Erythroblast (primary cell): ENCODE results near the gene SSX1.
"Not testable (repeated sequence)": the region's sequence is repeated elsewhere in the genome, so short reads cannot be mapped to it uniquely, and the experiment has no call there.

Source experiments
- DNase-seq, 2 experiments: peaks; one replicate each; lab custom pipeline; 2025; lab: John Stamatoyannopoulos, UW
- GATA1 ChIP-seq: IDR thresholded peaks from 2 replicates; pipeline ENCODE4 v1.6.1; 2011; ENCODE audit warnings: low read depth, mild to moderate bottlenecking, control low read depth, low read length, moderate library complexity
- POLR2A ChIP-seq: IDR thresholded peaks from 2 replicates; pipeline ENCODE4 v1.6.1; 2011; ENCODE audit warnings: mild to moderate bottlenecking, low read length

SSX1 gene, protein sequence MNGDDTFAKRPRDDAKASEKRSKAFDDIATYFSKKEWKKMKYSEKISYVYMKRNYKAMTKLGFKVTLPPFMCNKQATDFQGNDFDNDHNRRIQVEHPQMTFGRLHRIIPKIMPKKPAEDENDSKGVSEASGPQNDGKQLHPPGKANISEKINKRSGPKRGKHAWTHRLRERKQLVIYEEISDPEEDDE

DNA sequence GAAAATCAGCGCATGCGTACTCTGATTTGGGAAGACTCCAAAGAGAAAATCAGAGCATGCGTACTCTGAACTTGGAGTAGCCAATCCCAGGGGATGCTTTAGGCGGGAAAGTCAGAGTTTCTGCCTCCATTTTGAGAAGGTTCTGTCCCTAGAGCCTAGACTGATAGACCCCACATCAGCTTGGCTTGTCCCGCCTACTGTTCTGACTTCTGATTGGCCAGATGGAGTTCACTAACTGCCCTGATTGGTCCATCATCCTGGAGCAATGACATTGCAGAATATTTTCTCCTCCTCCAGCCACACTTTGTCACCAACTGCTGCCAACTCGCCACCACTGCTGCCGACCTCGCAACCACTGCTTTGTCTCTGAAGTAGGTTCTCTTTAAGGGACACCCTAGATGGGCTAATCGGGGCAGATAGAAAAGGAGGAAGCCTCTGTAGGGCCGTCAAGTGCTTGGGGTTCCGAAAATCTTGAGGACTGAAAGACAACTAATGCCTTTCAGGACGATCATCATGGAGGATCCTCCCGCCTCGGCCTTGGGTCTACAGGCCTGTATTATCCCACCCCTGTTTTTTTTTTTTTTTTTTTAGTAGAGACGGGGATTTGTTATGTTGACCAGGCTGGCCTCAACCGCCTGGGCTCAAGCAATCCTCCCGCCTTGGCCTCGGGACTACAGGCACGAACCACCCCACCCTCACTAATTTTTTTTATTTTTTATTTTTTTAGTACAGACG lies at the start of gene SSX1:
Gene SSX1 (plus strand): TSS at position 331 of the 735 bp plus-strand sequence. CDS start 1,850 bp downstream, outside the sequence.
- not testable (repeated sequence) for DNase-seq

DNA sequence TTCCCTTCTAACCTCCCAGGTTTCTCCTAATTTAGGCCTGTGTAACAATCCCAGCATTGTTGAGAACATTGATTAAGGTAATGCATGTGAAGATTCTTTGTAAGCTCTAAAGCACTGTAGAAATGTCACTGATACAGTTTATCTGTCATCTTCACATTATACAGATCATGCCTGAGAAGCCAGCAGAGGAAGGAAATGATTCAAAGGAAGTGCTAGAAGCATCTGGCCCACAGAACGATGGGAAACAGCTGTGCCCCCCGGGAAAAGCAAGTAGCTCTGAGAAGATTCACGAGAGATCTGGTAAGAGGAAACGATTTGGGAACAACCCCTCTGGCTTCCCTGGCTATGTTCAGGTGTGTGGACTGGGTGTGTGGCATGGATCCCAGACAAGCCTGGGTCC lies 40.9 kb upstream of the SSX1 start:
- not testable (repeated sequence) for DNase-seq

DNA sequence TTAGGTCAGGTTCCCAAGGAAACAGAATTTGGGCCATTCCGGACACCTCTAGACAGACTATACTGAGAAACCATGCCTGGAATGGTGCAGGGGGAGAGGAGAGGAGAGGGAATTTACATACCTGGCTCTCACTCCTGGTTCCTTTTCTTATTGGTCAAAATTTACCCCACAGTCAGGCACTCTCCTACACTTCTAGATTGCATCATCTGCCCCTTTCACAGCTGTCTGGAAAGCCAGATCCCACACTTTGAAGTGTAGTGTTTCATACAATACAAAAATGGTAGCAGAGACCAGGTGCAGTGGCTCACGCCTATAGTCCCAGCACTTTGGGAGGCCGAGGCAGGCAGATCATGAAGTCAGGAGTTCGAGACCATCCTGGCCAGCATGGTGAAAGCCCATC lies 31.0 kb upstream of the SSX1 start:
- not testable (repeated sequence) for DNase-seq

DNA sequence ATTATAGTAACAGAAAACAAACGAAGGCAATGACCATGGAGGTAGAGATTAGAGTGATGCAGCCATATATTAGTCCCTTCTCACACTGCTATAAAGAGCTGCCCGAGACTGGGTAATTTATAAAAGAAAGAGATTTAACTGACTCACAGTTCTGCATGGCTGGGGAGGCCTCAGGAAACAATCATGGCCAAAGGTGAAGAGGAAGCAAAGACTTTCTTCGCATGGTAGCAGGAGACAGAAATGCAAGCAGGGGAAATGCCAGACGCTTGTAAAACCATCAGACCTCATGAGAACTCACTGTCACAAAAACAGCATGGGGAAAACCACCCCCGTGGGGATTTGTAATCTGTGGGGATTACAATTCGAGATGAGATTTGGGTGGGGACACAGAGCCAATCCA lies 2.2 kb upstream of the SSX1 start:
- not testable (repeated sequence) for DNase-seq

DNA sequence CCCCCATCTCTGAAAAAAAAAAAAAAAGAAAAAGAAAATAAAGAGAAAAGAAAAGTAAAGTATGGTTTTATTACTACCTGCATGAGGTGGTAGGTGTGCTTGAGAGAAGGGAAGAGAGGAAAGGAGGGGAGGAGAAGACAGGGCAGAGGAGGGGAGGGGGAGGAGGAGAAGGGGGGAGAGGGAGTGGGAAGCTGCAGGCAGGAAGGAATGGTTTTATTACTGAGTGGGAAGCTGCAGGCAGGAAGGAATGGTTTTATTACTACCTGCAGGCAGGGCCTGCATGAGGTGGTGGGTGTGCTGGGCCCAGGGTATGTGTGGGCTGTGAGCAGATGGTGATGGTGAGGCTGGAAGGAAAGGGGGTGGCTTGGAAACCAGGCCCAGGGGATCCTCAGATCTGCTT lies 19.2 kb downstream of the SSX1 start:
- DNase-seq, result not testable (repeated sequence)

DNA sequence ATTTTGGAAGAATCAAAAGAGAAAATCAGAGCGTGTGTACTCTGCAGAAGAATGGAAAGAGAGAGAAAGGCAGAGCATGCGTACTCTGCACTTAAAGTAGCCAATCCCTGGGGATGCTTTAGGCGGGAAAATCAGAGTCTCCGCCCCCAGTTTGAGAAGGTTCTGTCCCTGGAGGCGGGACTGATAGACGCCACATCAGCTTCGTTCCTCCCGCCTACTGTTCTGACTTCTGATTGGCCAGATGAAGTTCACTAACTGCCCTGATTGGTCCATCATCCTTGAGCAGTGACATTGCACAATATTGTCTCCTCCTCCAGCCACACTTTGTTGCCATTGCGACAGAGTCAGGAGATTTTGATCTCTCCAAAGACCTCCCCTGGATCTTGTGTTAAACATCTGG lies 23.8 kb downstream of the SSX1 start:
- peak in 1 of 2 experiments; percentile 0 for DNase-seq
- TF ChIP-seq POLR2A, result no peak
- no peak for TF ChIP-seq GATA1

DNA sequence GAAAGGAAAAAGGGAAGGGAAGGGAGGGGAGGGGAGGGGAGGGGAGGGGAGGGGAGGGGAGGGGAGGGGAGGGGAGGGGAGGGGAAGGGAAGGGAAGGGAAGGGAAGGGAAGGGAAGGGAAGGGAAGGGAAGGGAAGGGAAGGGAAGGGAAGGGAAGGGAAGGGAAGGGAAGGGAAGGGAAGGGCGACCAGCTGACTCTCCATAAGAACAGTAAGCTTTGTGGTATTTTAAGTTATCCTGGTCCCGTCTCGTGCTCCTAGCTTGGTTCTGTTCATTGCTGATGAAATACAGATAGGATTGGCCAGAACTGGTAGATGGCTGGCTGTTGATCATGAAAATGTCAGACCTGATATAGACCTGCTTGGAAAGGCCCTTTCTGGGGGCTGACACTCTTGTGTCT lies 25.5 kb downstream of the SSX1 start:
- not testable (repeated sequence) for DNase-seq

DNA sequence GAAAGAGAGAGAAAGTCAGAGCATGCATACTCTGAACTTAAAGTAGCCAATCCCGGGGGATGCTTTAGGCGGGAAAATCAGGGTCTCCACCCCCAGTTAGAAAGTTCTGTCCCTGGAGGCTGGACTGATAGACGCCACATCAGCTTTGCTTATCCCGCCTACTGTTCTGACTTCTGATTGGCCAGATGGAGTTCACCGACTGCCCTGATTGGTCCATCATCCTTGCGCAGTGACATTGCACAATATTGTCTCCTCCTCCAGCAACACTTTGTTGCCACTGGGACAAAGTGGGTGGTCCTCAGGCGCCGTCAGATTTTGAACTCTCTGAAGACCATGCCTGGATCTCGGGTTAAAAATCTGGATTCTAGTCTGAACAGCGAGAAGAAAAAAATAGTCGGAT lies 51.0 kb downstream of the SSX1 start:
- no peak for DNase-seq
- TF ChIP-seq GATA1 (no peak), POLR2A (no peak)

DNA sequence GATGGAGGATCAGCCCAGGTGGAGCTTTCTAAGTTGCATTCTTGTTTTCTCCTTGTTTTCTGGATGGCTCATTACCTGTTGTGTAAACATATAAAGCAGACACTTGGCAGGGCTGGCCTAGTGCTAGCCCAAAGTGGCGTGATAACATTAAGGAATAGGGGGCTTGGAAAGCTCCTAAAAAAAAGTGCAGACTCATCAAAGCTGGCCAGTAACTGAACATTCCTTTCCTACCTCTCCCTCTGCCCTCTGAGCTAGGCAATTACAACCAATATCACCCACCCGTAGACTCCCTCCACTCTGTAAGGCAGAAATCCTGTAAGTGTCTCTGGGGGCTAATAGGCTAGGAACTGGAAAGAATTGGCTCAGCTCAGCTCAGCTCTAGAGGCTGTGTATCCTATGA lies 58.8 kb downstream of the SSX1 start:
- DNase-seq, result not testable (repeated sequence)
